Hypothalamus (tissue), 51 donors: ENCODE results near the gene AKAIN1.

Experiments used
- DNase-seq, 51 donors: peaks; one replicate each; lab custom pipeline; 2025; lab: John Stamatoyannopoulos, UW

Gene AKAIN1

GRCh38 chr18:5164903-5165302 lies 32.2 kb downstream of the AKAIN1 start:
- DNase-seq: no peak

- no peak for DNase-seq
Measured at GRCh38 chr18:5162111-5162510, 34.9 kb downstream of the AKAIN1 start.

- no peak for DNase-seq
Measured at GRCh38 chr18:5159080-5159479, 38.0 kb downstream of the AKAIN1 start.

- DNase-seq: no peak
Measured at GRCh38 chr18:5158587-5158986, 38.5 kb downstream of the AKAIN1 start.

- DNase-seq: no peak
Measured at GRCh38 chr18:5158172-5158571, 38.9 kb downstream of the AKAIN1 start.

GRCh38 chr18:5155907-5156287 lies 41.2 kb downstream of the AKAIN1 start:
- no peak for DNase-seq

- no peak for DNase-seq
Measured at GRCh38 chr18:5155218-5155906, 41.7 kb downstream of the AKAIN1 start.

- no peak for DNase-seq
Measured at GRCh38 chr18:5152343-5153020, 44.6 kb downstream of the AKAIN1 start.

GRCh38 chr18:5150894-5151293 lies 46.2 kb downstream of the AKAIN1 start:
- DNase-seq: no peak

GRCh38 chr18:5146093-5146492 lies 51.0 kb downstream of the AKAIN1 start:
- DNase-seq: no peak

GRCh38 chr18:5145168-5145825 lies 51.8 kb downstream of the AKAIN1 start:
- DNase-seq: no peak

GRCh38 chr18:5144629-5145028 lies 52.4 kb downstream of the AKAIN1 start:
- no peak for DNase-seq

GRCh38 chr18:5142859-5143258 lies 54.2 kb downstream of the AKAIN1 start:
- DNase-seq: no peak

GRCh38 chr18:5142131-5142530 lies 54.9 kb downstream of the AKAIN1 start:
- no peak for DNase-seq

- DNase-seq: no peak
Measured at GRCh38 chr18:5137261-5137660, 59.8 kb downstream of the AKAIN1 start.

GRCh38 chr18:5132987-5133386 lies 64.1 kb downstream of the AKAIN1 start:
- no peak for DNase-seq

- no peak for DNase-seq
Measured at GRCh38 chr18:5122272-5122671, 74.8 kb downstream of the AKAIN1 start.

GRCh38 chr18:5110266-5110665 lies 86.8 kb downstream of the AKAIN1 start:
- no peak for DNase-seq

GRCh38 chr18:5107988-5108387 lies 89.1 kb downstream of the AKAIN1 start:
- no peak for DNase-seq

GRCh38 chr18:5106730-5107129 lies 90.3 kb downstream of the AKAIN1 start:
- no peak for DNase-seq

- DNase-seq: no peak
Measured at GRCh38 chr18:5104246-5104645, 92.8 kb downstream of the AKAIN1 start.

GRCh38 chr18:5103693-5104092 lies 93.4 kb downstream of the AKAIN1 start:
- DNase-seq: no peak
